Panc1 (cell line): ENCODE measurements around the gene GMFB. TPM values are rescaled to one million over a fixed set of nuclear protein-coding genes. Genes with fewer than 3 reads are reported as not detected.

Experiments
- ATAC-seq: fragments of 200-7000 bp; cut with Tn5 transposase; 2 replicates; pipeline ENCODE4 v1.9.1; 2020; ENCODE audit warnings: mild to moderate bottlenecking, moderate library complexity
- BruUV-seq: library from RNA; stranded (reverse); fragments of 400-500 nt; replicated peaks from 2 replicates; lab custom pipeline; 2021; lab: Mats Ljungman, UMichigan
- CTCF ChIA-PET: fragments of 300-600 bp; sonication (Branson Sonifier 250); formaldehyde crosslinking; loops from one replicate; lab custom pipeline; 2022; ENCODE audit warnings: antibody characterized with exemption; lab: Charles Lee
- POLR2A ChIA-PET: fragments of 300-600 bp; sonication (Branson Sonifier 250); formaldehyde crosslinking; loops from one replicate; lab custom pipeline; 2022; ENCODE audit warnings: antibody characterized with exemption; lab: Charles Lee
- DNase-seq: peaks from one replicate; pipeline ENCODE4 v3.0.0-alpha.2; 2010; ENCODE audit warnings: low read depth, low spot score
- H3K27ac ChIP-seq: 2 replicates; pipeline ENCODE4 v1.5.1; 2011; ENCODE audit warnings: mild to moderate bottlenecking, low read length, inconsistent platforms
- H3K27me3 ChIP-seq: fragments of 200-500 bp; sonication (Bioruptor generic); 2 replicates; pipeline ENCODE4 v1.6.0; 2014; ENCODE audit warnings: low read length, inconsistent platforms; ENCODE audit not compliant: control insufficient read depth, insufficient read depth
- H3K36me3 ChIP-seq: fragments of 200-500 bp; sonication (Bioruptor generic); 2 replicates; pipeline ENCODE4 v1.5.1; 2014; ENCODE audit warnings: inconsistent platforms, mild to moderate bottlenecking, low read length, moderate library complexity; ENCODE audit not compliant: control insufficient read depth, insufficient read depth
- H3K4me1 ChIP-seq: 2 replicates; pipeline ENCODE4 v1.5.1; 2011; ENCODE audit warnings: inconsistent platforms, mild to moderate bottlenecking, low read length, moderate library complexity; ENCODE audit not compliant: control insufficient read depth, insufficient read depth
- H3K4me3 ChIP-seq, 2 experiments: 2 replicates each; pipeline ENCODE4 v1.5.1; 2011 to 2012; ENCODE audit warnings: low read depth in 2 of 2, low read length in 2 of 2, mild to moderate bottlenecking in 2 of 2, inconsistent platforms in 1 of 2, moderate library complexity in 1 of 2
- H3K9me3 ChIP-seq: fragments of 200-500 bp; sonication (Bioruptor generic); 2 replicates; pipeline ENCODE4 v1.5.1; 2014; ENCODE audit warnings: low read depth, mild to moderate bottlenecking, inconsistent platforms, low read length, moderate library complexity; ENCODE audit not compliant: control insufficient read depth, insufficient read depth
- CTCF ChIP-seq: fragments of 450-650 bp; IDR thresholded peaks from 2 replicates; pipeline ENCODE4 v1.5.1; 2017; ENCODE audit warnings: mild to moderate bottlenecking
- POLR2AphosphoS5 ChIP-seq: IDR thresholded peaks from 2 replicates; pipeline ENCODE4 v1.6.1; 2012; ENCODE audit warnings: mild to moderate bottlenecking, low read depth, low read length, moderate library complexity
- REST ChIP-seq, 2 experiments: IDR thresholded peaks; 2 replicates each; pipeline ENCODE4 v1.6.1; 2011 to 2012; ENCODE audit warnings: low read depth in 2 of 2, control low read depth in 1 of 2, low read length in 1 of 2, mild to moderate bottlenecking in 1 of 2, moderate library complexity in 1 of 2; ENCODE audit not compliant: insufficient read depth in 1 of 2
- SIN3A ChIP-seq: IDR thresholded peaks from 2 replicates; pipeline ENCODE4 v1.6.1; 2012; ENCODE audit warnings: low read depth, mild to moderate bottlenecking, low read length, moderate library complexity, borderline replicate concordance; ENCODE audit not compliant: insufficient read depth
- TCF7L2 ChIP-seq: IDR thresholded peaks from 2 replicates; pipeline ENCODE4 v1.6.1; 2011; ENCODE audit warnings: mild to moderate bottlenecking, low read depth, low read length, inconsistent platforms
- in situ Hi-C: cut with HindIII; loops from 2 replicates; pipeline ENCODE4 v1.10.0; 2016; ENCODE audit warnings: low sequenced_read_pairs, low pct_unique_long_range_greater_than_20kb
- intact Hi-C: fragments of 100-400 bp; cut with micrococcal nuclease; formaldehyde crosslinking; loops from one replicate; pipeline ENCODE4 v1.10.0; 2022; ENCODE audit not compliant: unreplicated experiment
- total RNA-seq: library from RNA; stranded (reverse); gene quantifications from one replicate; pipeline ENCODE4 v1.2.1, GENCODE V29; 2021; ENCODE audit not compliant: unreplicated experiment

Gene GMFB
- total RNA-seq, 1 experiment from 2014 or later: 54.2 TPM

DNA sequence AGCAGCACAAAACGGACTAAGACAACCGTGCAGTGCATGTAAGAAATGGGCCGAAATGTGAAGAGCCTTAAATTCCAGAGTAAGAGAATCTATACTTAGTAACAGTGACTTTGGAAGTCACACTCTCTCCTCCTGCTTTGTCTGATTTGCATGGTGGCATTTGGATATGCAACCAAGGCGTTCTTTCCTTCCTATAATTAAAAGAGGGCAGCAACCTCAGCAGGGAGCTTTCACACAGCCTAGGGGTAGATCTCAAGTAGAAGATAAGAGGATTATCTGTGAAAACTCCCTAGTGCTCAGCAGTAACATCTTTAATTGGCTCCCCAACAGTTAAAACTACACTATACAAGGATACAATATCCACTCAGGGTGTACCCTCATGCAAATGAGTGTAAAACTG, 16.5 kb downstream of the GMFB start:
- intact Hi-C loops: no loop called here
- H3K27ac ChIP-seq: no peak overlapping the region
- H3K36me3 ChIP-seq: no peaks in the 10 kb centered on the region; the same call in 1 of the 2 replicates
- ATAC-seq: no peak
- H3K9me3 ChIP-seq: no peaks in the 10 kb centered on the region
- TF ChIP-seq POLR2AphosphoS5 (no peak), CTCF (no peak), SIN3A (no peak), TCF7L2 (no peak), REST (IDR thresholded peaks at IDR 0.05; ENCODE audit: insufficient read depth in 1 of 2, low read depth in 2 of 2, low read length in 1 of 2) (no peak)
- CTCF ChIA-PET: no interaction called here
- no TSS peak for BruUV-seq
- in situ Hi-C loops: no loop called here
- H3K4me3 ChIP-seq: no peak overlapping the region
- DNase-seq: no peak
- no peaks in the 10 kb centered on the region for H3K27me3 ChIP-seq
- POLR2A ChIA-PET: no interaction called here
- no peaks in the 10 kb centered on the region for H3K4me1 ChIP-seq

GRCh38 chr14:54471641-54472040, 17.1 kb downstream of the GMFB start:
- no peaks in the 10 kb centered on the region for H3K9me3 ChIP-seq
- H3K4me3 ChIP-seq: no peak overlapping the region
- H3K4me1 ChIP-seq: no peaks in the 10 kb centered on the region
- H3K27ac ChIP-seq: no peak overlapping the region
- ChIA-PET POLR2A (no interaction called here), CTCF (no interaction called here)
- in situ Hi-C loops (no loop called here), intact Hi-C loops (no loop called here)
- no peaks in the 10 kb centered on the region for H3K27me3 ChIP-seq
- BruUV-seq: no TSS peak
- DNase-seq (no peak), ATAC-seq (no peak)
- no peaks in the 10 kb centered on the region; the same call in 1 of the 2 replicates for H3K36me3 ChIP-seq
- TF ChIP-seq POLR2AphosphoS5: no peak
- no peak for TF ChIP-seq TCF7L2
- no peak for TF ChIP-seq CTCF
- TF ChIP-seq SIN3A: no peak
- TF ChIP-seq REST (IDR thresholded peaks at IDR 0.05; ENCODE audit: insufficient read depth in 1 of 2, low read depth in 2 of 2, low read length in 1 of 2): no peak
